OCI-M2 (cell line): Measurements from ENCODE around the gene ASTN2.
"Not testable (repeated sequence)": the region's sequence is repeated elsewhere in the genome, so short reads cannot be mapped to it uniquely, and the experiment has no call there.

ENCODE experiments used
- DNase-seq: peaks from one replicate; lab custom pipeline; 2025; ENCODE audit not compliant: unreplicated experiment; lab: John Stamatoyannopoulos, UW

ASTN2 gene

GRCh38 chr9:116716438-116716837, 698.4 kb downstream of the ASTN2 start:
- DNase-seq, result no peak

GRCh38 chr9:116715751-116716150, 699.1 kb downstream of the ASTN2 start:
- DNase-seq, result no peak

GRCh38 chr9:116713271-116713670, 701.6 kb downstream of the ASTN2 start:
- DNase-seq, result no peak

GRCh38 chr9:116712781-116713180, 702.1 kb downstream of the ASTN2 start:
- no peak for DNase-seq

GRCh38 chr9:116706310-116707290, 708.3 kb downstream of the ASTN2 start:
- no peak for DNase-seq

GRCh38 chr9:116705531-116705930, 709.3 kb downstream of the ASTN2 start:
- no peak for DNase-seq

- DNase-seq, result no peak
These were observed 710.4 kb downstream of the ASTN2 start for GRCh38 chr9:116704470-116704869.

GRCh38 chr9:116703634-116704033, 711.2 kb downstream of the ASTN2 start:
- DNase-seq, result no peak

- no peak for DNase-seq
These were observed 712.8 kb downstream of the ASTN2 start for GRCh38 chr9:116701940-116702642.

- DNase-seq, result no peak
These were observed 713.7 kb downstream of the ASTN2 start for GRCh38 chr9:116700882-116701865.

- no peak for DNase-seq
These were observed 714.6 kb downstream of the ASTN2 start for GRCh38 chr9:116700279-116700678.

GRCh38 chr9:116697887-116698286, 717.0 kb downstream of the ASTN2 start:
- DNase-seq, result no peak

GRCh38 chr9:116697362-116697761, 717.5 kb downstream of the ASTN2 start:
- no peak for DNase-seq

GRCh38 chr9:116695438-116695837, 719.4 kb downstream of the ASTN2 start:
- DNase-seq, result no peak

- DNase-seq, result no peak
These were observed 720.0 kb downstream of the ASTN2 start for GRCh38 chr9:116694785-116695291.

- DNase-seq, result no peak
These were observed 721.6 kb downstream of the ASTN2 start for GRCh38 chr9:116693233-116693731.

GRCh38 chr9:116692616-116693015, 722.2 kb downstream of the ASTN2 start:
- no peak for DNase-seq

GRCh38 chr9:116691607-116692006, 723.2 kb downstream of the ASTN2 start:
- DNase-seq, result no peak

- not testable (repeated sequence) for DNase-seq
These were observed 724.1 kb downstream of the ASTN2 start for GRCh38 chr9:116690805-116691204.

GRCh38 chr9:116689486-116690032, 725.3 kb downstream of the ASTN2 start:
- no peak for DNase-seq
